GM12872 (cell line): Measurements from ENCODE around the gene ZNF821.

Experiments
- CTCF ChIP-seq: IDR thresholded peaks from 3 replicates; pipeline ENCODE4 v1.5.1; 2011; ENCODE audit warnings: low read depth, mild to moderate bottlenecking, low read length, moderate library complexity; ENCODE audit not compliant: insufficient read depth

The ZNF821 gene

GRCh38 chr16:71927383-71927782, 43.4 kb upstream of the ZNF821 start:
- TF ChIP-seq CTCF = no peak

GRCh38 chr16:71924710-71925109, 40.7 kb upstream of the ZNF821 start:
- TF ChIP-seq CTCF = no peak

GRCh38 chr16:71923941-71924690, 40.1 kb upstream of the ZNF821 start:
- TF ChIP-seq CTCF = no peak

GRCh38 chr16:71920658-71921057, 36.7 kb upstream of the ZNF821 start:
- TF ChIP-seq CTCF = no peak

GRCh38 chr16:71919035-71919434, 35.1 kb upstream of the ZNF821 start:
- no peak for TF ChIP-seq CTCF

GRCh38 chr16:71917900-71918299, 33.9 kb upstream of the ZNF821 start:
- TF ChIP-seq CTCF = no peak

GRCh38 chr16:71916397-71916920, 32.5 kb upstream of the ZNF821 start:
- TF ChIP-seq CTCF = no peak
